Activated T-cell treated with anti-CD3 and anti-CD28 coated beads, Interleukin-2, amount 50 U/mL, for 72 hours (primary cell): ENCODE measurements around the gene ACKR3. TPM values are rescaled to one million over a fixed set of nuclear protein-coding genes. Genes with fewer than 3 reads are reported as not detected.

Experiments
- ATAC-seq, 2 donors: fragments of 150-1000 bp; cut with Tn5 transposase; replicated peaks in 1 of 2; 2 replicates each; pipeline ENCODE4 v1.10.0; 2021; ENCODE audit warnings: moderate library complexity in 2 of 2, mild to moderate bottlenecking in 1 of 2
- DNase-seq, 2 donors: peaks; one replicate each; pipeline ENCODE4 v3.0.0; 2021 to 2022; ENCODE audit warnings: mixed read lengths in 1 of 2
- H3K27ac Mint-ChIP-seq: one replicate; pipeline ENCODE4 v1.8.0; 2022; ENCODE audit warnings: mild to moderate bottlenecking, moderate library complexity, mixed read lengths
- H3K27me3 Mint-ChIP-seq: one replicate; pipeline ENCODE4 v1.8.0; 2022; ENCODE audit warnings: low read depth, mixed read lengths
- H3K36me3 Mint-ChIP-seq, 2 donors: one replicate each; pipeline ENCODE4 v1.8.0; 2022; ENCODE audit warnings: mixed read lengths in 2 of 2, mild to moderate bottlenecking in 1 of 2; ENCODE audit not compliant: insufficient read depth in 2 of 2
- H3K4me1 Mint-ChIP-seq: one replicate; pipeline ENCODE4 v1.8.0; 2022; ENCODE audit warnings: low read depth, mixed read lengths
- H3K4me3 Mint-ChIP-seq, 2 donors: one replicate each; pipeline ENCODE4 v1.8.0; 2022; ENCODE audit warnings: mild to moderate bottlenecking in 2 of 2, mixed read lengths in 2 of 2, moderate library complexity in 2 of 2
- H3K9me3 Mint-ChIP-seq, 2 donors: one replicate each; pipeline ENCODE4 v1.8.0; 2022; ENCODE audit warnings: mixed read lengths in 2 of 2
- total RNA-seq, 2 donors: library from RNA; stranded (reverse); gene quantifications; one replicate each; pipeline ENCODE4 v1.2.3, GENCODE V29; 2022

ACKR3 gene
- total RNA-seq, 2 donors from 2014 or later, result 0.83 to 1.0 TPM

DNA sequence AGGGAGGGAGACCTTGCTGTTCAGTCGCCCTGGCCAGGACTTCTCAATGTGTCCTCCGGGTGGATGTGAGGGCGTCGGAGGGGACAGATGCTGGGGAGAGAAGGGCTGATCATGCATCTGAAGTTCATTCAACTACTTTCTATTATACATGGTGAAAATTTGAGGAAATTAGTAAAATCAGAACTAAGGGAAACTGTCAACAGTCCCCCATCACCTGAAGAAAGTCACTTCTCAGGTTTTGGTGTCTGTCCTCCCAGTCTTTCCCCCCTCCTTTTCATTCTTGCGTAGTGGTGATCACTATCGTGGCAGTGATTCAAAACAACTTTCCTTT lies 17.4 kb upstream of the ACKR3 start:
- peaks cover 13 to 30% of the 10 kb centered on the region in 2 donors for H3K36me3 Mint-ChIP-seq
- DNase-seq (no peak), ATAC-seq (peak; percentile 49 to 62)
- peaks cover 91% of the 10 kb centered on the region for H3K4me1 Mint-ChIP-seq
- H3K27me3 Mint-ChIP-seq, result peaks cover 6% of the 10 kb centered on the region
- H3K27ac Mint-ChIP-seq, result peak overlapping the region; percentile 55
- H3K9me3 Mint-ChIP-seq, result peaks cover 7 to 10% of the 10 kb centered on the region in 2 donors
- peak overlapping the region; percentile 57 to 81 for H3K4me3 Mint-ChIP-seq

DNA sequence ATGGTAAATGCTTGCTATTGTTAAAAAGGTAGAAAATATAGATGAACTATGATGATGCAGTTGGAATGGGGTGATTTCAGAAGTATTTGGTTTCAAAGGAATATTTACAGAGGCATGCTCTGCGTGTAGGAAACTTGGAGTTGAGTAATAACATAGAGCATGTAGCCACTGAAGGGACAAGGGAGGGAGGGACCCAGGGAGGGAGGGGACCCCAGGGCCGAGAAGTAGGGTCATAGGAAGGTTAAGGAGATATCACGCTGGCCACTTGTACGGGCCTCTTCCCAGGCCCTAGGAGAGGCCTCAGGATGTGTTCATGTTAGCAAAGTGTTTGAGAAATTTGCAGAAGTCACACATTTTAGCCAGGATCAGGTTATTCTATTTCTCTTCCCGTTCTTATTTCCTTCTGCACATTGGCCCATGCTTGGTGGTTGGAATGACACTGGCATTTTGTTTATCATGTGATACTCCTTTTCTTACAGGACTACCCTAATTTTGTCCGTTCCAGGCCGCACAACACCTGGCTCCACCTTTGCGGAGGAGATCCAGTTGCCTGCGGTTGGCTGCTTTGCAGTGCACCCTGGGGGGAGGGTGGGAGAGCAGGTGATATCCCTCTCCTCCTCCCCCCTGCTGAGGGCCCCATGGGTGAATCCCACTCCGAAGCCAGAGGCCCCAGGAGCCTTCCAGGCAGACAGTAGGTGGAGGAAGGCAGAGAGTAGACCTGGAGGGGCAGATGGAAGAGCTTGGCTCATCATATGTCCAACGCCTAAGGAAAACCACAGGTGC lies 16.9 kb upstream of the ACKR3 start:
- Mint-ChIP-seq H3K27me3 (peaks cover 6% of the 10 kb centered on the region), H3K9me3 (peaks cover 7 to 9% of the 10 kb centered on the region in 2 donors), H3K4me3 (peak overlapping the region; percentile 57 to 81), H3K27ac (peak overlapping the region; percentile 55), H3K4me1 (peaks cover 88% of the 10 kb centered on the region), H3K36me3 (peaks cover 13 to 29% of the 10 kb centered on the region in 2 donors)
- DNase-seq (no peak), ATAC-seq (no peak)

DNA sequence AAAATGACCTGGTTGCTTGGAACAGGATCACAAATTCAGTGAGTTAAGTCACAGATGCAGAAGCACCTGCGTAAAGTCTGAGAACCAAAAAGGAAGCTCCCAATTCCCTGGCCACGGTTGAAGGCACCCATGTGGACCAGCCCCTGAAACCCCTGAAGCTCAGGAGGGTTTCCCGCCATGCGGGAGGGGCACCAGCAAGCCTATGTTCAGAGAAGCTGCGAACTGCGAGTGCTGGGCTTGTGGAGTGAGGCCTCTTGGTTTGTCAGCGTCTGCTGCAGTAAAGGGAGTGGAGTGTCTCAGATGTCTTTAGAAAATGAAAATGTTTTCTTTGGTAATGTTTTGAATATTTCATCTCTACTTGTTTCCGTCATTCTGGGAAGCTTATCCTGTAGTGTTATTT lies 16.1 kb upstream of the ACKR3 start:
- no peak overlapping the region for H3K27ac Mint-ChIP-seq
- peaks cover 6% of the 10 kb centered on the region for H3K27me3 Mint-ChIP-seq
- H3K9me3 Mint-ChIP-seq, result peaks cover 7% of the 10 kb centered on the region in 2 donors
- ATAC-seq (peak; percentile 38 to 39), DNase-seq (no peak)
- H3K4me3 Mint-ChIP-seq, result peak overlapping the region; percentile 29 to 43
- H3K4me1 Mint-ChIP-seq, result peaks cover 88% of the 10 kb centered on the region
- peaks cover 13 to 22% of the 10 kb centered on the region in 2 donors for H3K36me3 Mint-ChIP-seq

DNA sequence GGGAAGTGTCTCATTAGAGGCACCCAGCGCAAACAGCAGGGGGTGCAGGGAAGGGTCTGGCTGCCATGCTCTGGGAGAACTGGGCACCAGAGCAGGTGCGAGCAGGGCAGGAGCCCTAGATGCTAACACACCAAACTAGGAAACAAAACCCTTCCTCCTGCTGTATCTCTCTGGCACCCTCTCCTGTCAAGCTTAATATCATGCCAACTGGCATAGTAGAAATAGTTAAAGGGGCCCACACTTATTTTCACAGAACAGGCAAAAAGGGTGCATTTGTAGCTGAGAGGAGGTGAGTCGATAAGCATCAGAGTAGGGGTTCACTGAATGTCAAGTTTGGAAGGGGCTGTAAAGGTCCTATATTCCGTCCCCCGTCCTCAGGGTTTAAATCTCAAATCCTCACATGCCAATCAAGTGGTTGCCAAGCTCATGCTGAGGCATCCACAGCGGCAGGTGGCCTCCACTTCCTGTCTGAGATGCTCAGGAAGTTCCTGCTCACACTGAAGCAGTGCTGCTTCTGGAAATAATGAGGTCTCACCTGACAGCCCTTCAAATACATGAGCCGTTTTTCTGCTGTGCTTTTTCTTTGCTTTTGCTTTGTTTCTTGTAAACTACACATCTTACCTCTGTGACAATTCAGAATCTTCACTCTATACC lies 14.9 kb upstream of the ACKR3 start:
- H3K4me1 Mint-ChIP-seq, result peaks cover 89% of the 10 kb centered on the region
- DNase-seq (no peak), ATAC-seq (no peak)
- peaks cover 7% of the 10 kb centered on the region in 2 donors for H3K9me3 Mint-ChIP-seq
- peak overlapping the region; percentile 8 for H3K27ac Mint-ChIP-seq
- peaks cover 6% of the 10 kb centered on the region for H3K27me3 Mint-ChIP-seq
- H3K36me3 Mint-ChIP-seq, result peaks cover 13 to 20% of the 10 kb centered on the region in 2 donors
- peak overlapping the region; percentile 7 to 20 for H3K4me3 Mint-ChIP-seq

DNA sequence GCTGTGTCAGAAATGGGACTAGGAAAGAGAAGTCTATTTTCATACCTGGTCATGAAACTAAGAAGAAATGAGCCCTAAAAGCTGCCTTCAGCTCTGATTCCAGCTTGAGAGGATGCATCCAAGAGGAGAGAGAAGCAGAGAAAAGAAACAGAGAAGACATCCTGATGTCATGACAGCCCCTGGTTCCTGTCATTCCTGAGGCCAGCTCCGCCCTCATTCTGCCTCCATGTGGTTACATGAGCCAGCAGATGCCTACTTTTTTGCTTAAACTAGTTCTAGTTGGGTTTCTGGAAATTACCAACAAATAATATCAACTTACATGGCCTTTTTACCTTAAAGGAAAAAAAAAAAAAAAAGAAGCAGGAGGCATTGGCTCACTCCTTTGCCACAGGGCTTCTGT lies 14.1 kb upstream of the ACKR3 start:
- Mint-ChIP-seq H3K27me3 (peaks cover 6% of the 10 kb centered on the region), H3K9me3 (peaks cover 7% of the 10 kb centered on the region in 2 donors), H3K27ac (peak overlapping the region; percentile 8), H3K36me3 (peaks cover 13 to 20% of the 10 kb centered on the region in 2 donors), H3K4me1 (peaks cover 85% of the 10 kb centered on the region), H3K4me3 (no peak overlapping the region)
- ATAC-seq (no peak), DNase-seq (no peak)

DNA sequence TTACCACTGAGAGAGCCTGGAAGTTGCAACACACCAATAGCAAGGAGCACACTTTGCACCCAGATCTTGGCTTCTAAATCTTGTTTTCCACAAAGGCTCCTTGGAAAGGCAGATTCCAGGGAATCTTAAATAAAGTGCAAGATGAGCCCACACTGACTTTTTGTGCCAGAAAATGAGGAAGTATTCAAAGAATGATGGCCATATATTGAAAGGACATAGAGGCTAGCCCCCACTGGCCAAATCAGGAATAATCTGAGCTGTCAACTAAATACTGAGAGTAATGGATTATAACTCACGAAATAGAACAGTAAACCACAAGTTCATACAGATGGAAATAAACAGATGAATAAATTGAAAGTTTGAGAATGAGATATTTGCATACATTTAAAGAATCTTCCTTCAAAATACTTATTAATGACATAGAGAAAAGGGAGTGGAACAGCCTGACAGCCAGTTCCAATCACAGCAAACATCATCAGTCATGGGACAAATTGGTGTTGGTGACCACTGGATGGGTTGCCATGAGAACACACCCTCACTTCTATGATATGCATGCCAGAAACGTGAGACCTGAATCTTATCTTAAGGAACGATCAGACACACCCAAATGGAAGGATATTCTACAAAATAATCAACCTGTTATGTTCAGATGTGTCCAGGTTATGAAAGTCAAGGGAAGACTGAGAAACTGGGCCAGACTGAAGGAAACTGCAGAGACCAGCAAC lies 12.2 kb upstream of the ACKR3 start:
- Mint-ChIP-seq H3K27me3 (peaks cover 6% of the 10 kb centered on the region), H3K9me3 (peaks cover 7% of the 10 kb centered on the region in 2 donors), H3K4me3 (no peak overlapping the region), H3K4me1 (peaks cover 65% of the 10 kb centered on the region), H3K27ac (no peak overlapping the region), H3K36me3 (peaks cover 13 to 23% of the 10 kb centered on the region in 2 donors)
- ATAC-seq, result no peak
- no peak for DNase-seq

DNA sequence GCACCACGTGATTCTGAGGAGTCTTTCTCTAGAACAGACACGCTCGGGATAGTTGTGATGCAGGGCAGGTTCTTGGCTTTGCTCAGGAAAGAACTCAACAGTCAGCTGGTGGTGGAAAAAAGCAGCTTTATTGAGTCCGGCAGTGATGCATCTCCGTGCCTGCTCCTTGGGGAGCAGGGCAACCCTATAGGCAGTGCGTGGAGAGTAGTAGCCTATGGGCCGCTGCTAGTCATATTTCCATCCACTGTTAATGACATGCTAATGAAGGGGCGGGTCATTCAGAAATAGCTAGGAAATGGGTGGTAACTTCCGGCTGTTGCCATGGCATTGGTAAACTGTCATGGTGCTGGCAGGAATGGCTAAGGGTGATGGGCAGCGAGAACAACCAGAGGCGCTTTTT lies 11.6 kb upstream of the ACKR3 start:
- ATAC-seq (no peak), DNase-seq (no peak)
- peak overlapping the region; percentile 17 for H3K27ac Mint-ChIP-seq
- peaks cover 59% of the 10 kb centered on the region for H3K4me1 Mint-ChIP-seq
- H3K36me3 Mint-ChIP-seq, result peaks cover 13 to 23% of the 10 kb centered on the region in 2 donors
- H3K9me3 Mint-ChIP-seq, result peaks cover 7% of the 10 kb centered on the region in 2 donors
- H3K4me3 Mint-ChIP-seq, result peak overlapping the region in 1 of 2 donors; percentile 9
- H3K27me3 Mint-ChIP-seq, result peaks cover 6% of the 10 kb centered on the region

DNA sequence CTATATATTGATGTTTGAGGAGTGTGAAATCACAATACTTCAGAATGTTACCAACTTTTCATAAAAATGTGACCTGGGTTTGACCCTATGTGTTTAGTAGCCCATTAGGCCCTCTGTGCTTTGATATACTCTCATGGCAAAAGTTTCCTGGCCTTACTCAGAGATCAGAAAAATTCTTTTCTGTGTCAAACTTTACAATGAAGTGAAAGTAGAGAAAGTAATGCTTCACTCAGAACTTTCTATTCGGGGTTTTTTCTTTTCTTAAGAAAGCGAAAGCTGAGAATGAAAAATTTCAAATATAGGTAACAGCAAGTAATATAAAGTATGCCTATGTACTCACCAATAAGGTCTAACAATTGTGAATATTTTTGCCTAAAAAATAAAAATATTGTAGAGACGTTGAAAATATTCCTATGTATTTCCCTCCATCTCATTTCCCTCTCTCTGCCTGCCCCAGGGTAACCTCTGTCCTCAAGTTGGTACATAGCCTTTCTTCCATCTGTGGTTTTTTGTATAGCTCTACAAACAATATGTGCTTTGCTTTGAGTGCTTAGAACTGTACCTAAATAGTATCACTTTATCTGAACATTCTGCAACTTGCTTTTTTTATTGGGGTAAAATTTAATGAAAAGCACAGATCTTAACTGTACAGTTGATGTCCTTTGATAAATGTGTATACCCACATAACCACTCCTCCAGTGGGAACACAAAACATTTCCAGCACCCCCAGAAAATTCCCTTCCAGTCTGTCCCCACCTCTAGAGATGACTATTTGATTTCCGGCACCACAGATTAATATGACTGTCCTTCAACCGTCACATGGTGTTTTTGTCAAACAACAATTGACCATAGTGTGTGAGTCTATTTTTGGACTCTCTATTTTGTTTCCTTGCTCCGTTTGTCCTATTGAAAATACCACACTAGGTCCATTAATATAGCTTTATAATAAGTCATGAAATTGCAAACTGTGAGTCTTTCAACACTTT lies 10.3 kb upstream of the ACKR3 start:
- Mint-ChIP-seq H3K4me3 (peak overlapping the region; percentile 71 to 74), H3K27me3 (peaks cover 6% of the 10 kb centered on the region), H3K27ac (peak overlapping the region; percentile 76), H3K36me3 (peaks cover 7 to 13% of the 10 kb centered on the region in 2 donors), H3K4me1 (peaks cover 47% of the 10 kb centered on the region), H3K9me3 (peaks cover 4% of the 10 kb centered on the region in 2 donors)
- ATAC-seq (peak; percentile 47 to 50), DNase-seq (no peak)

DNA sequence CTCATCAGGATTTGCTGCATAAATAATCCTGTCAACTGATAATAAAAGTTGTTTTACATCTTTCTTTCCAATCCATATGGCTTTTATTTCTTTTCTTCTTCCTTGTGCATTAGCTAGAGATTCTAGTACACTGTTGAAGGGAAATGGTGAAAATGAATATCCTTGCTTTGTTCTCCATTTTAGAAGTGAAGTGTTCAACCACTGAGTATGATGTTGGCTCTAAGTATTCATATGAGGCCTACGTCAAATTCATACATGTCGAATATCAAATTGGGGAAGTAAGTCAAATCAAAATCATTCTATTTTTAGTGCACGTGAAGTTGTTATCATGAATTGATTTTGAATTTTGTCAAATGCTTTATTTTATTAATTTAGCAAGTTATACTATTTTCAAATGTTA lies 7.8 kb upstream of the ACKR3 start:
- no peak for DNase-seq
- Mint-ChIP-seq H3K36me3 (peaks cover 0 to 2% of the 10 kb centered on the region in 2 donors), H3K4me1 (peaks cover 26% of the 10 kb centered on the region), H3K27ac (no peak overlapping the region), H3K4me3 (no peak overlapping the region), H3K27me3 (no peaks in the 10 kb centered on the region), H3K9me3 (no peaks in the 10 kb centered on the region)
- no peak for ATAC-seq

DNA sequence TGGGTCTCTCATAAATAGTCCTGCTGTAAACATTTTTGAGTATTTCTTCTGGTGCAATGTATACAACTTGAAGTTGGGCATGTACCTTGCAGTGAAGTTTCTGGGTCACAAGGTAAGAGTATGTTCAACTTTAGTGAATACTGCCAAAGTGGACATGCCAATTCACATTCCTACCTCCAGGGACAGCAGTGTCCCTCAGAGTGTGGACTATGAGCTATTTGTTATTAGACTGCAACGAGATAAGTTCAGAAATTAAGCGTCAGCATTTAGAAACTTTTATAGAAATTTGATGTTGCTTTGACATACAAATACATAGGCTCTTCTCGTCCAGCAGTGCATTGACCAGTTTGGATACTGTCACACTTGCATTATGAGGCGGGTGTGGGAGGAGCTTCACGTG lies 7.2 kb upstream of the ACKR3 start:
- H3K9me3 Mint-ChIP-seq, result no peaks in the 10 kb centered on the region
- peaks cover 0 to 2% of the 10 kb centered on the region in 2 donors for H3K36me3 Mint-ChIP-seq
- no peak for ATAC-seq
- DNase-seq, result no peak
- H3K4me1 Mint-ChIP-seq, result peaks cover 26% of the 10 kb centered on the region
- H3K27me3 Mint-ChIP-seq, result no peaks in the 10 kb centered on the region
- H3K27ac Mint-ChIP-seq, result no peak overlapping the region
- no peak overlapping the region for H3K4me3 Mint-ChIP-seq

DNA sequence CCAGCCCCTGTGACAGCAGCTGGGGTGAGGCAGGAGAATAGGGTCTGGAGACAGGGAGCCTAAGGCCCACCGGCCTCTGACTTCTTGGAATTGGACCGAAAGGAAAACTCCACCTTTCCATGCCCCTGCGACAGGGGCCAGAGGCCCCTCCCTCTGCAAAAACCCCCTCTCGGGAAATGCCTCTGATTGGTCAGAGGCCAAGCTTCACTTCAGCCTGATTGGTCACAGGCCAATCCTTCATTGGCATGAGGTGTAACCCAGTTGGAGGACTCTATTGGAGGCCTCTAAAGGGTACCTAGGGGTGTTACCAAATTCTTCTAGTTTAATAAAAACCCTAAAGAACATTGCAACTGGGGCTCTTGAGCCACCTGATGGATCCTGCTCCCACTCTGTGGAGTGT lies 5.7 kb upstream of the ACKR3 start:
- Mint-ChIP-seq H3K27me3 (no peaks in the 10 kb centered on the region), H3K9me3 (no peaks in the 10 kb centered on the region), H3K4me3 (no peak overlapping the region), H3K4me1 (peaks cover 22% of the 10 kb centered on the region), H3K27ac (no peak overlapping the region), H3K36me3 (peaks cover 0 to 2% of the 10 kb centered on the region in 2 donors)
- no peak for DNase-seq
- no peak for ATAC-seq

DNA sequence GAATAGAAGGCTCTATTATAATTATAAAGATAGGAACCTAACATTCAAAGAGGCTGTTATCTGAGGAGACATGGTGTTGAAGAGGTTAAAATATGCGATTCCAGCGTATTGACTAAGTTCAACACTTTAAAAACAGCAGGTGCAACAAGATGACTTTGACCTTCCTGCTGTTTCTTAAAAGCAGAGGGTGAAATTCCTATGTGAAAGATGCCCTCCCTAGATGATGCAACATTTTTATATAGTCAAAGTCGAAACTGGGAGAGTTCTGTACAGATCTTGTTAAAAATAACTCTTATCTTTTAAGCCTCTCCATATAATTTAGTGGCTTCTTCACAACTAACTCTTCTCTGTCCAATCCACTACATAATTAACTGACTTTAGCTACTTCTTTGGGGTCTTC lies 4.4 kb upstream of the ACKR3 start:
- no peak for DNase-seq
- Mint-ChIP-seq H3K4me3 (no peak overlapping the region), H3K27me3 (no peaks in the 10 kb centered on the region), H3K4me1 (peaks cover 20% of the 10 kb centered on the region), H3K27ac (no peak overlapping the region), H3K36me3 (peaks cover 0 to 2% of the 10 kb centered on the region in 2 donors), H3K9me3 (no peaks in the 10 kb centered on the region)
- no peak for ATAC-seq
